NCI-H1092 treated with DMSO at 0.1 percent for 48 hours (cell line): ENCODE measurements around the gene CRISPLD2.
"Not testable (repeated sequence)": the region's sequence is repeated elsewhere in the genome, so short reads cannot be mapped to it uniquely, and the experiment has no call there.

ENCODE experiments used
- DNase-seq: peaks from one replicate; lab custom pipeline; 2025; lab: John Stamatoyannopoulos, UW

The CRISPLD2 gene

DNA sequence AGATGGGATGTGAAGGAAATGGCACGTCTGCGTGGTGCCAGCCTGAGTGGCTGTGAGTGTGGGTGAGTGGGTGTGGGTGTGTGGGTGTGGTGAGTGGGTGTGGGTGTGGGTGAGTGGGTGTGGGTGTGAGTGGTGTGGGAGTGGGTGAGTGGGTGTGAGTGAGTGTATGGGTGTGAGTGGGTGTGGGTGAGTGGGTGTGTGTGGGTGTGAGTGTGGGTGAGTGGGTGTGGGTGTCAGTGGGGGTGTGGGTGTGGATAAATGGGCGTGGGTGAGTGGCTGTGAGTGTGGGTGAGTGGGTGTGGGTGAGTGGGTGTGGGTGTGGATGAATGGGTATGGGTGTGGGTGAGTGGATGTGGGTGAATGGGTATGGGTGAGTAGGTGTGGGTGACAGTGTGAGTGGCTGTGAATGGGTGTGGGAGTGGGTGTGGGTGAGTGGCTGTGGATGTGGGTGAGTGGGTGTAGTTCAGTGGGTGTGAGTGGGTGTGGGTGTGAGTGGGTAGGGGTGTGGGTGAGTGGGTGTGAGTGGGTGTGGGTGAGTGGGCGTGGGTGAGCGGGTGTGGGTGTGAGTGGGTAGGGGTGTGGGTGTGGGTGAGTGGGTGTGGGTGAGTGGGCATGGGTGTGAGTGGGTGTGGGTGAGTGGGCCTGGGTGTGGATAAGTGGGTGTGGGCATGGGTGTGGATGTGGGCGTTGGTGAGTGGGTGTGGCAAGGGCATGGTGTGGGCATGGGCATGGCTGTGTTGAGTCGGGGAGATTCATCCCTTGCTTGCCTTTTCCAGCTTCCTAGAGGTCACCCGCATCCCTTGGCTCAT lies 110.7 kb downstream of the CRISPLD2 start:
- DNase-seq = no peak

DNA sequence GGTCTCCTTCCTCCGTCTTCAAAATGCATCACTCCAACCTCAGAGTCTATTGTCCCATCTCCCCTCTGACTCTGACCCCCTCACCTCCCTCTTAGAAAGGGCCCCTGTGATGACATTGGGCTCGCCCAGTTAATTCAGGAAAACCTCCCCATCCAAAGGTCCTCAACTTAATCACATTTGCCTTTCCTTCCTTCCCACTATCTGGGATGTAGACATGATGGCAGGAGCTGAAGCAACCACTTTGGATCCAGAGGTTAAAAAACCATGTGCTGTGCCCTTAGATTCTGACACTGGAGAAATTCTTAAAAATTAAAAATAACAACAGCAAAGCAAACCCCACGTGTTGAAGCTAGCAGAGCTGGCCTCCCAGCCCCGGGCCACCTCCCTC lies 111.3 kb downstream of the CRISPLD2 start:
- DNase-seq = no peak

DNA sequence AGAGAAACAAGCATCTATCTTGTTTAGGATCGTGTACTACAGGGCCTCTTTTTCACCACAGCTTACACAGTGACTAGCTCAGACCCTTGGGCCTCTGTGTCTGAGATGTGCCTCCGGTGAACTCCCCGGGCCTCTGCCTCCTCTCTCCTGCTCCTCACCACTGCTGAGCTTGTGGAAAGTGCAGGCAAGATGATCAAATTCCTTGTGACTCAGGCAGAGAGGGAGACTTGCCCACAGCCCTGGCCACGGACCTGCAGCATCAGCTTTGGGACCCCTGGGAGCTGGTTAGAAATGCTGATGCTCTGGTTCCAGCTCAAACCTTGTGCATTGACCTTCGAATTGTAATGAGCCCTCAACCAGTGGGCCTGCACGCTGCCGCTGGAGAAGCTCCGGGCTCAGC lies 111.7 kb downstream of the CRISPLD2 start:
- DNase-seq = no peak

DNA sequence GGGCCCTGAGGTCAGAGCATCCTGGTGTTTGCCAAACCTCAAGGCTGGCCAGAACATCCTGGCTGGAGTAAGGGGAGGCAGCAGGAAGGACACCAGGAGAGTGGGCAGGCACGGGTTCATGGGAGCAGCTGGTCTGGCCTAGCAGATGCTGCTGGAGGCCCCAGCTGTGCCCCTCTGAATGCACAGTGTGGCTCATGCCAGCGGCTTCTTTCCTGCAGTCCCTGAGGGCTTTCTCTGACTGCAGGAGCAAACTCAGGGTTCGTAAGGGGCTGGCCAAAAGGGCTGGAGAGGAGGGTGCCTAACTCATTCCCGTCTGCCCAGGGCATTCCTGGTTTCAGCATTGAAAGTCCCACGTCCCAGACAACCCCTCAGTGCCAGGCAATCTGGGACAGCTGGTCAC lies 112.9 kb downstream of the CRISPLD2 start:
- no peak for DNase-seq

DNA sequence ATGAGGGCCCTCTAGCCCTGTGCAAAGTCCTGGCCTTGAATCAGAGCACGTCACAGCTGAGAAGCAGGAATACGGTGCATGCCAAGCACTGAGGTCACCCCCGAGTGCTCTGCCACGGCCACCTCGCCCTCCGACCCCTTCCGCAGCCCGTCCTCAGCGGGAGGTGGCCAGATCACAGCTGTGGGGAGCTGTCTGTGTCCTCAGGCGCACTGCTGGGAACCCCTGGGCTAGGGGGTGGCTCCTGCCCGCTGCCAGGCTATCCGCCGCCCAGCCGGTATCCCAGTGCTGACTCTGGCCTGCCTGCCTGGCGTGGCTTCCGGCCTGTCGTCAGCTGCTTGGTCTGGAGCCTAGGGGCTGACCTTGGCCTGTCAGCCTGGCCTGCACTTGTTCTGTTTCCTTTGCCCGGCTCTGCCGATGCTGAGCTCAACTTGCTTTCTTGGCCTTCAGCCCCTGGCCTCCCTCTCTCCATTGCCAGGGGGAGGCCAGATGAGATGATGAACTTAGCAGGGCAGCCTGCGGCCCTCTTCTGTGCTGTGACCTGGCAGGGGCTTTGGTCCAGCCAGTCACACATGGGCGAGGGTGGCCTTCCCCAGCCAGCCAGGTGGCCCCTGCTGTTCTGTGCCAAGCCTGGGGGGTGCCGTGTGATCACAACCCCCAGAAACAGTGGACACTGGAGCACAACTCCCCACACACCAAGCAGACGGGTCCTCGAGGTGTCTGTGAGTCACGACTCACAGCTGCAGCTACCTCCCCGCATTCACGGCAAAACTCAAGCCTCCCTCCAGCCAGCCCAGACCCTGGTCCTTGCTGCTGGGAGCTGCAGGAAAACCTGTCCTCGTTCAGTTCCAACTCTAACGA lies 114.2 kb downstream of the CRISPLD2 start:
- no peak for DNase-seq

DNA sequence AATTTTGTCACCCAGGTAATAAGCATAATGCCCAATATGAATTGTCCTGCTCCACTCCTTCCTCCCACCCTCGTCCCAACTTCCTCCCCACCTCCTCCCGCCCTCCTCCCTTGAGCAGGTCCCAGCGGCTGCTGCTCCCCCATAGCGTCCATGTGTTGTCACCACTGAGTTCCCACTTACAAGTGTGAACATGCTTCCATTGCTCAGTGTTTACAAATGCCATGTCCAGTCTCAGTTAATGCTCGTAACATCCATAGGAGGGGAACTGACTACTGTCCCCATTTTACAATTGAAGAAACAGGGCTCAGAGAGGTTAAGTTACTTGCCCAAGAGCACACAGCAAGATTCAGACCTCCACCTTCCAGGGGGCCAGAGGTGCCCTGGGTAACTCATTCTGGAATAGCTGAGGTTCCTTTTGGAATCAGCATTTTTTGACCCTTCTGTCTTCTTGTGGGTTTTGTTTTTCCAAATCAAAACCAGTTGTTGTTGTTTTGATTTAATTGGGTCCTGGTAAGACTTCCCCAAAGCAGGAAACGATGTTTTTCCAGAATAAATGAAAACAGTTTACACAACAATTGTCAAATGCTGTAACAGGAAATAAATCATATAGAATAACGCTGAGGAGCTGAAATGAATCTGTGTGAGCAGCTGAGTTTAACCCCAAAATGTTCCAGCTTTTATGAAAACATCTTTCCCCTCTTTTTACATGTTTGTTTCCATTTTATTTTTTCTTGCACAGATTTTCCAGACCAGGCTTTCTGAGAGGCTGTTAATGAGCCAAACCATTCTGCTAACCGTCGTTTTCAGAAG lies 117.6 kb downstream of the CRISPLD2 start:
- DNase-seq = no peak

DNA sequence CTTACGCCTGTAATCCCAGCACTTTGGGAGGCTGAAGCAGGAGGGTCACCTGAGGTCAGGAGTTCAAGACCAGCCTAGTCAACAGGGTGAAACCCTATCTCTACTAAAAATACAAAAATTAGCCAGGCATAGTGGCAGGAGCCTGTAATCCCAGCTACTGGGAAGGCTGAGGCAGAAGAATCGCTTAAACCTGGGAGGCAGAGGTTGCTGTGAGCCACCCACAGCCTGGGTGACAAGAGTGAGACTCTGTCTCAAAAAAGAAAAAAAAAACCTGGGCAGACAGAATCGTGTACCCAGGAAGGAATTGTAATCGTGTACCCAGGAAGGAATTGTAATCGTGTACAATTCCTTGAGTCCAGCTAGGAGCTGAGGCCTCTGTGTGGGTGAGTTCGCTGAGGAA lies 118.8 kb downstream of the CRISPLD2 start:
- DNase-seq = not testable (repeated sequence)

DNA sequence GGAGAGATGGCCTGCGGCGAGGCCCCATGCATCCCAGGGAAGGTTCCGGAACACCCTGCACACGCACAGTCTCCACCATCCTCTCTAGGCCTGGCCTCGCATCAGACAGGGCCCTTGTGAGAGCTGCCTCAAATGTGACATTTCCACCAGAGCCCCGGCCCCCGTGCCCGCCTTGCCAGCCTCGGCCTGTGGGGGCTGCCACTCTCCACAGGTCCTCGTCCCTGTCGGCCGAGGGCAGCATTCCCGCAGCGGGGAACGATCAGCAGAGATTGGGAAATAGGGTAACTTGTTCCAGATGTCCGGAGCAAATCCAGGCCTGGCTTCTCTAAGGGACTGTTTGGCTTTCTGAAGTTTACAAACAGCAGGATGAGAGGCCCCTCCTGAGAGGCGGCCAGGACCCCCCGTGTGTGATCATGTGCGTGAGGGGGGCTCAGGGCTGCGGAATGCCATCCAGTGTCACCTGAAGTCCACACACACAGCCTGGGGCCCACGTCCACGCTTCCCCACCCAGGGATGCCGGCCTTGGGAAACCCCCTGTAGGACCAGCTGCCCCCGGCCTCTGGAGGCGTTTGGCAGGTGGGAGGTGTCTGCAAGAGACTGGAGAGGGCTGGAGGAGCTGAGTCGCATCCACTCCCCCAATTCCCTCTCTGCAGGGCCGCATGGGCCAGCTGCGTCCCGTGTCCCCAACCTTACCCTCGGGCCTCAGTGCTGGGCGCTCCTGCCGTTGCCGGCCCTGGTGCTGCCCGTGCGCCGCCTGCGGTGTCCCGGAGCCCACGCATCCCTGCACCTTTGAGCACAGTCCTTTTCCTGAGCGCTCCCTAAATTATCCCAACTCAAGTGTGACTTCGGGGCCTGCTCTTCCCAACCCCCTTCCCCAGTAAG lies 121.1 kb downstream of the CRISPLD2 start:
- DNase-seq = no peak

DNA sequence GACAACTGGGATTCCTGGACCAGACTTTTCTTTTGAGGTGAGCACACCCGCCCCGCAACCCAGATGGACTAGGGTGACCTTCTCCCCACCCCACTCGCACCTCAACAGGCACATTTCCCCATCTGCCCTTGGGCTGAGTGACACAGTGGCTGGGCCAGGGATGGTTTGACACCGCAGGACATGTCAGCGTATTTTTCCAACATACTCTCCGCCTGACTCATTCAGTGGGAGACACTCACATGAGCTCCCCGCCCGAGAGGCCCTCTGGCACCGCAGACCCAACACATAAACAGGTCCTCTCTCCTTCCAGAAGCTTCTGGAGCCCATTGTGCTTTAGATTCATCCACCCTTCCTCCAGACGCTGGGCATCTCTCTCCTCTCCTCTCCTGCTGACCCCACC lies 122.1 kb downstream of the CRISPLD2 start:
- DNase-seq = no peak

DNA sequence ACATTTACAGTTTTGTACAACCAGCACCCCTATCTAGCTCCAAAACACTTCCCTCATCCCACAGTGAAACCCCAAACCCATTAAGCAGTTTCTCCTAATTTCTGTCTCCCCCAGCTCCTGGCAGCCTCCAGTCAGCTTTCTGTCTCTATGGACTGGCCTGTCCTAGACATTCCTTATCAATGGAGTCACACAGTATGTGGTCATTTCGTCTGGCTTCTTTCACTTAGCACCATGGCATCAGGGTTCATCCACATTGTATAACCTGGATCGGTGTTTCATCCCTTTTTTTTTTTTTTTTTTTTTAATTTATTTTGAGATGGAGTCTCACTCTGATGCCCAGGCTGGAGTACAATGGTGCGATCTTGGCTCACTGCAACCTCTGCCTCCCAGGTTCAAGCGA lies 123.0 kb downstream of the CRISPLD2 start:
- no peak for DNase-seq

DNA sequence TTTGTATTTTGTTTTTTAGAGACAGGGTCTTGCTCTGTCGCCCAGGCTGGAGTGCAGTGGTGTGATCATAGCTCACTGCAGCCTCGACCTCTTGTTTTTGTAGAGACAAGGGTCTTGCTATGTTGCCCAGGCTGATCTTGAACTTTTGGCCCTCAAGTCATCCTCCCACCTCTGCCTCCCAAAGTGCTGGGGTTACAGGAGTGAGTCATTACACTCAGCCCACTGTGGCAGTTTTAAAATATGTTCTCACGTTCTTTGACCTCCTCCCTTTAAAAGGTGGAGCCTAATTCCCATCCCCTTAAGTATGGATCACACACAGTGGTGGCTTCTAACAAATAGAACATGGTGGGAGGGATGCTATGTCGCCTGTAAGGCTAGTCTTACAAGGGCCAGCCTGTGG lies 123.8 kb downstream of the CRISPLD2 start:
- no peak for DNase-seq

DNA sequence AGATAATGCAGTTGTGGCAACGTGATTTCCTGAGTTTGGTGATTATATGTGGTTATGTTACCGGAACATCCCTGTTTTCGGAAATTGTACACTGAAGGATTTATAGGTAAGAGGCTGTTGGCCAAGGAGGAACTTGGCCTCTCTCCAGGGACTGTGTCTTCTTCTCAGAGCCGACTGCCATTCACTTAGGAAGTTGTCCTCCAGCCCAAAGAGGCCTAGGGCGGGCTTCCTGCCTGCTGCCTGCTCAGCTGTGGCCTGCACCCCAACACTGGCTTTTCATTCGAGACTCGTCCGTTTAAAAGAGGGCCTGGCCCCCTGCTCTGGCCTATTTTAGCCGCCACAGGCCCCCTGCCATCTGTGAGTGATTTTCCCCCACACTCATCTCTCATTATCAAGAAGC lies 127.2 kb downstream of the CRISPLD2 start:
- DNase-seq = no peak

DNA sequence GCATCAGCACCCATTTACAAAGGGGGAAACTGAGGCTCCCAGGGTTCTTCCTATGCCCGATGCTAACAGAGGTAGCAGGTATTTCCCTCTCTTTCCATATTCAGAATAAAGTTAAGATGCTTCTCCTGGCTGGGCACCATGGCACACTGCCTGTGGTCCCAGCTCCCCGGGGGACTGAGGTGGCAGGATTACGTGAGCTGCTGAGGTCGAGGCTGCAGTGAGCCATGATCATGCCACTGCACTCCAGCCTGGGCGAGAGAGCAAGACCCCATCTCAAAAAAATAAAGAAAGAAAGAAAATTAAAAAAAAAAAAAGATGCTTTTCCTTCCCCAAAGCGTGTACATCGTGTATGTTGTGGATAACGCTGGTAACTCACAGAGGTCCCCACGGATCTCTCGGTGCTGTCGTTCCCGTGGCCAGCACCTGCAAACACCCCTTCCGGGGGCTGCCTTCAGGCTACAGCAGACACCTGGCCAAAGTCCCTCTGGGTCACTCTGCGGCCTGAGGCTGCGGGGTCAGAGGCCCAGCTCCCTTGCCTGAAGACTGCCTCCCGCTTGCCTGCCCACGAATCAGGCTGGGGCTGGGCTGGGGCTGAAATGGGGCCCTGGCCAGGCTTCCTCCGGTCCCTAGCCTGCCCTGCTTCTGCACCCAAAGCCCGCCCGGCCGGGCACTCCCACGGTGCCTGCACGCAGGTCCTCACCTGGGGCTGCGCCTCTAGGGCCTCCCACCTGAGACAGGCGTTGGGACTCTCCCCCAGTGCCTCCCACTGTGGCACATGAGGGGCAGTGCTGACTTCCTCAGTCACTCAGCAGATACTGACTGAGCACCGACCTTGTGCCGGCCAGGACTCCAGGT lies 128.4 kb downstream of the CRISPLD2 start:
- DNase-seq = no peak

DNA sequence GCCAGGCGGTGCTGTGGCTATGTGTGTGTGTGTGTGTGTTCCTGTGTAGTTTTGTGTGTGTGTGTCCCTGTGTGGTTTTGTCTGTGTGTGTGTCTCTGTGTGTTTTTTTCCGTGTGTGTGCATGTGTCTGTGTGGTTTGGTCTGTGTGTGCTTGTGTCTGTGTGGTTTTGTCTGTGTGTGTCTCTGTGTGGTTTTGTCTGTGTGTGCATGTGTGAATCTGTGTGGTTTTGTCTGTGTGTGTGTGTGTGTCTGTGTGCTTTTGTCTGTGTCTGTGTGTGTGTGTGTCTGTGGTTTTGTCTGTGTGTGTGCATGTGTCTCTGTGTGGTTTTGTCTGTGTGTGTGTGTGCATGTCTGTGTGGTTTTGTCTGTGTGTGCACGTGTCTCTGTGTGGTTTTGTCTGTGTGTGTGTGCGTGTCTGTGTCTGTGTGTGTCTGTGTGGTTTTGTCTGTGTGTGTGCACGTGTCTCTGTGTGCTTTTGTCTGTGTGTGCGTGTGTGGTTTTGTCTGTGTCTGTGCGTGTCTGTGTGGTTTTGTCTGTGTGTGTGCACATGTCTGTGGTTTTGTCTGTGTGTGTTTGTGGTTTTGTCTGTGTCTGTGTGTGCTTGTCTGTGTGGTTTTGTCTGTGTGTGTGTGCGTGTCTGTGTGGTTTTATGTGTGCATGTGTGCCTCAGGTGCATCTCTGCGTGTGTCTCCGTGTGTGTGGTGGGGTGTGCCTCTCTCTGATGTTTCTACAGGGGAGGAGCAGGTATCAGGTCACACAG lies 129.2 kb downstream of the CRISPLD2 start:
- no peak for DNase-seq

DNA sequence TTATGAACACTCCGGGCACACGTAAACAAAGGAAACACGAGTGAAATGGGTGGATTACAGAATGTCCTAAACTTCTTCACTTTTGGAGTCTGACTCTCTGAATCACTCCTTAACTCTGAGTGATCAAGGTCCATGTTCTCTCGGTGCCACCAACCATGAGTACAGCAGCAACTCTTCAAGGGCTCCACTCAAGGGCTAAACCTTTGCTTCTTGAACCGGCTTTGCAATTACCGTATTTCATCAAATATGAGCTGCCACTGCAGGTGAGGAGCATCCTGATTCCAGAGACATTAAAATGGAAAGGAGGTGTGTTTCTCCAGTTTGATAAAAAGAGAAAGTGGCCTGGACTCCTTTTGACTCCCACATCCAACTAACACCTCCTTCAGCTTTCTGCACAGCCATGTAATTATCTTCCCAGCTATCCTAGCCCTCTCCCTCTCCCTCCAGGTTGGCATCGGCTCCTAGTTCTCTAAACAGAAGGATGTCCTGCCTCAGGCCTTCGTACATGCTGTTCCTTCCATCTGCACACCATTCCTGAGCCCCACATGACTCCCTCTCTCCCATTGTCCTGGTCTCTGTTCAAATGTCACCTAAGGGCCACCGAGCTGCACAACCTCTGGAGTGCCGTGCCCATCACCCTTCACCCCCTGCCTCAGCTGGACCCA lies 130.1 kb downstream of the CRISPLD2 start:
- DNase-seq = no peak

DNA sequence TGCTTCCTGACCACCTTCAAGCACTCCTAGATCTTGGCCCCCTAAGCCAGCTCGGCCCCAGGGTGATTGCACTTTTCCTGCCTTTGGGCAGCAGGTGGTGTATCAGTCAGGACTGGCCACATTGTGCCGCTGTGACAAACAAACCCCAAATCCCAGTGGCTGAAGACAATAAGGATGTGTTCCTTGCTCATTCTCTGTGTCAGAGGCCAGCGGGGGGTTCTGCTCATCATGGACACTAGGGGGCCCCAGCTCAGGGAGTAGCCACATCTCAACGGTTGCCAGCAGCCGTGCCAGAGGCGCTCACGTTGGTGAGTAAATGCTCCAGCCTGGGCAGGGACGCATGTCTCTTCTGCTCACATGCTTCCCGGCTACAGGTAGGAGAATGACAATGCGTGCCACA lies 131.1 kb downstream of the CRISPLD2 start:
- no peak for DNase-seq

DNA sequence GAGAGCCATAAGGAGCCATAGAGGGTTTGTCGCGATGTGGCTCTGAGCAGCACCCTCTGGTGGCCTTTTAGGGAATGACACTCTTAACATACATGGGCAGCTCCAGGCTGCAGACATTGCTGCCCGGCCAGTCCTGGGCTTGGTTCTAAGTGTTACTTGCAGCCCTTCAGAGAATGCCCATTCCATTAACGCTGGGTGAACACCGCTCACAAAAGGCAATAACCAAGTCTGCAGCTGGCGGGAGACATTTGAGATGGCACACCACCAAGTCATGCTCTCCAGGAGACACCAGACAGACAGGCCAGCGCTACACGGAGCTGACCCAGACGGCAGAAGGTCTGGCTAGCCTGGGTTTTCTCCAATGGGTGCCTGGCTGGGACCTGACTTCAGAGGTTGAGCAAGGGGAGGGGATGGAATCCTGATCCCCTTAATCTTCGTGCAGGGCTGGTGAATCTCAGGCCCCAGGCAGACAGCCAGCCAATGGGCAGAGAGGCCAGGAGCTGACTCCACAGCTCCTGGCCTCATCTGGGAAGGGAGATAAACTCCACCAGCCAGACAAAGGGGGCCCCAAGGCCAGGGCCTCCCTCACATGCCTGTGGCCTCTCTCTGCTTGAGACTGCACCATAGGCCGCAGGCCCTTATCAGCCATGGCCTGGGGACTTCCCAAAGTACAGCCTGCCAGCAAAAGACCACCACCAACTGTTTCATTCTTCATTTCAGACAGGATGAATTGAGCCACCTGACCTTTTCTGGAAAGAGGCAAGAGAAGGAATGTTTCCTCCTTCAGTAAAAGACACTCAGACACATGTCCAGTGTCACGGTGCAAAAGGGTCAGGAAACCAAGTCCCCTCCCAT lies 132.8 kb downstream of the CRISPLD2 start:
- DNase-seq = peak; percentile 76

DNA sequence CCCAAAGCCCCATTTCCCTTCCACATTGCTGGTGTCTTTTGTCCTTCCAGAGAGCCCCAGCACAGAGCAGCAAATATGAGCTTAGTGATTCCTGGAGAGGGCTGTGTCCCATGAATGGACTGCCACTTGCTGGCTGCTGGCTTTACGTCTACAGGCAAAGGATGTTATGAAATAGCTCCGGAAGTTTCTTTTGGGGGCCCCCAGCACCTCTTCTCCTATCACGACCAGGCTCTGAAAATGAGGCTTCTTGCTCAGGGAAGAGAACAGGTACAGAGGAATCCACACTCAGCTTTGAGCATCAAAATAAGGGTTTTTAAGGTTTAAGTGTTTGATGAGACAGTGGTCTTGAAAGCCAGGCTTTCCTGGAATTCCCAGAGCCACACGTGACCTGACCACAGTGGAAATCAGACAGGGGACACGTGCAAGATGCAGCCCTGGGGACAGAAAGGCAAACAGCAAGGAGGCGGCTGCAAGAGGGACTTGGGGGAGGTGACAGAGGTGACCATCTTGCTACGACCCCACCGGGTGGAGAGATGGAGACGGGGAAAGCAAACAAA lies 133.5 kb downstream of the CRISPLD2 start:
- no peak for DNase-seq
